GM12864 (cell line): Measurements from ENCODE around the gene MYL12A.
"Not testable (repeated sequence)": the region's sequence is repeated elsewhere in the genome, so short reads cannot be mapped to it uniquely, and the experiment has no call there.

Experiments used
- DNase-seq: peaks from one replicate; pipeline ENCODE4 v3.0.0-alpha.2; 2011; ENCODE audit warnings: low read depth
- H3K4me3 ChIP-seq: 2 replicates; pipeline ENCODE4 v1.5.1; 2011; ENCODE audit warnings: mild to moderate bottlenecking, low read depth, low read length, control low read depth
- CTCF ChIP-seq: IDR thresholded peaks from 2 replicates; pipeline ENCODE4 v1.5.1; 2011; ENCODE audit warnings: low read depth, mild to moderate bottlenecking, moderate library complexity, low read length, control low read depth, inconsistent platforms; ENCODE audit errors: missing control alignments

MYL12A gene

GRCh38 chr18:3218819-3219218 is 28.8 kb upstream of the MYL12A start:
- TF ChIP-seq CTCF: no peak
- DNase-seq: no peak
- H3K4me3 ChIP-seq: no peak overlapping the region

- no peak for TF ChIP-seq CTCF
- H3K4me3 ChIP-seq: no peak overlapping the region
Observed at GRCh38 chr18:3219241-3219630, 28.4 kb upstream of the MYL12A start.

DNA sequence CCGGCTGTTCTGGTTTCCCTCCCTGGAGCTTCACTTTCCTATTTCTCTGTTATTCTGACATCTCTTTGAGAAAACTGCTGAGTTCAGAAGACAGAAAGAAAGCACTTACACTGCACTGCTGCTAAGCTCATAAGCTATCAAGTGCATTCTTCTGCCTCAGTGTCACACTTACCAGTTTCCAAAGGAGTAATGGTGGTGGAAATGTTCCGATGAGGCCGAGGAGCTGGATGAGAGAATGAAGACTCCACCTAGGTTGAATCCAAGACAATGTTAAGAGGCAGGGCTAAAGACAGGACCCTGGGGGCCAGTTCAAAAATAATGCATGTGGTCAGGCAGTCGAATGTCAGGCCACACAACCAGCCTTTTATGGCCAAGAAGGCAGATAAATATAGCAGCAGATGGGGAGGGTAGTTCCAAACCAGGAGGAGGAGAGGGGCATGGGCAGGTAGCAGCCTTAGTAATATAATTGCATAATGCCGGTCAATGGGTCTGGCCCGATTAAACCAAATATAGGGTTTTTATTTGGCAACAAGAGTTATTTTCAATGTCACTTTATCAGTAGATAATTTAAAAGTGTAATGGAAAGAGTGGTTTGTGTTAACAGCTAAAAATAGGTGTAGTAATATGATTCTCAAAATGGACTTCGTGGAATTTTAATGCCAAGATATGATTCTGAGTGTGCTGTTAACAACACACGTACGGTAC is 27.8 kb upstream of the MYL12A start, which contains the start of gene MYOM1:
Gene MYOM1 (minus strand): TSS at position 338 of the 705 bp plus-strand sequence. CDS start 4,745 bp downstream, outside the sequence.
- TF ChIP-seq CTCF: no peak
- DNase-seq: no peak
- H3K4me3 ChIP-seq: no peak within 1 kb of the TSS

More at GRCh38 chr18:3219241-3219630, 28.4 kb upstream of the MYL12A start:
- DNase-seq: no peak

- not testable (repeated sequence) for H3K4me3 ChIP-seq, DNase-seq
Observed at GRCh38 chr18:3220868-3221267, 26.7 kb upstream of the MYL12A start.

DNA sequence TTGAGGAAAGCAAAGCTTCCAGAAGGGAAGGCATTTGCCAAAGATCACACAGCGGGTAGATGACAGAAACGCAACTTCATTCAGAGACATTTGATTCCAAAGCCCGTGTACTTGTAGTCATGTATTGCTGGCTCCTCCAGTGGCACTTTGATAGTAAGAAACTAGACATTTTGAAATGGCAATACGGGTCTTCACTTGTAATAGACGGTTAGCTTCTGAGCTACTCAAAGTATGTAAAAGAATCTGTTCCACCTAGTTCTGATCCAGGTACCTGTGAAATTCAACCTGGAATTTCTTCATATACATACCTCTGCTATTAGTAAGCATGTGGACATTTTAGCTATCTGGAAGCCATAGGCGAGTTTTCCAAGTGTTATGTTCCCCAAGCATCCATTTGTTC is 26.1 kb upstream of the MYL12A start:
- no peak for DNase-seq
- no peak overlapping the region for H3K4me3 ChIP-seq
- no peak for TF ChIP-seq CTCF

DNA sequence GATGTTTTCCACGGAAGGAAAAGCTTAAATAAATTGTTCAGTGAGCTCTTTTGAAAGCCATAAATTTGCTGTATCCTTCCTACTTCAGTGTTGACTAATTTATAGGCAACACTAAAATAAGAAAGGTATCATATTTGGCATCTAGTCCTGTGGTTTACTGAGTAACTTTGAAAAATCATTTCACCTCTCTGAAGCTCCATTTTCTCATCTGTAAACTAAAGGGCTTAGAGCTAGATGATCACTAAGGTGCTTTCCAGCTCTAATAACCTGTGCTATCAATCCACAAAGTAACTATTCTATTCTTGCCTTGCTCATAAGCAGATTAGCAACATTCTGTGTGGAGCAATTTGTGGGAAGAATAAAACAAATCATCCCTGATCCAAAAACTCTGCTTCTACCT is 24.2 kb upstream of the MYL12A start:
- TF ChIP-seq CTCF: no peak
- no peak overlapping the region for H3K4me3 ChIP-seq
- no peak for DNase-seq

GRCh38 chr18:3224223-3224622 is 23.4 kb upstream of the MYL12A start:
- no peak for DNase-seq
- H3K4me3 ChIP-seq: no peak overlapping the region
- TF ChIP-seq CTCF: no peak
